HepG2 (cell line): ENCODE measurements around the gene INTS14. TPM values are rescaled to one million over a fixed set of nuclear protein-coding genes. Genes with fewer than 3 reads are reported as not detected.

Experiments used
- ARNT2 ChIP-seq: sonication (generic); formaldehyde crosslinking; IDR thresholded peaks from 2 replicates; pipeline ENCODE4 v1.8.0; 2022; ENCODE audit warnings: mild to moderate bottlenecking, low read depth, missing genetic modification reagents, moderate library complexity
- CCAR2 ChIP-seq: fragments of 200-400 bp; formaldehyde crosslinking; optimal IDR thresholded peaks from 2 replicates; pipeline ENCODE3; 2018; ENCODE audit warnings: low read depth, mild to moderate bottlenecking, low read length, moderate library complexity
- DNMT1 ChIP-seq: sonication (generic); formaldehyde crosslinking; IDR thresholded peaks from 2 replicates; pipeline ENCODE4 v1.5.1; 2020; ENCODE audit warnings: mild to moderate bottlenecking, missing genetic modification reagents
- KLF12 ChIP-seq: sonication (generic); formaldehyde crosslinking; IDR thresholded peaks from 2 replicates; pipeline ENCODE4 v1.4.0; 2020; ENCODE audit warnings: missing genetic modification reagents, borderline replicate concordance
- MBD4 ChIP-seq: IDR thresholded peaks from 2 replicates; pipeline ENCODE4 v1.6.1; 2012; ENCODE audit warnings: low read length, inconsistent platforms, borderline replicate concordance
- TBP ChIP-seq: sonication (generic); formaldehyde crosslinking; IDR thresholded peaks from 2 replicates; pipeline ENCODE4 v1.5.0; 2020; ENCODE audit warnings: missing genetic modification reagents
- ZNF230 ChIP-seq: sonication (generic); formaldehyde crosslinking; IDR thresholded peaks from 2 replicates; pipeline ENCODE4 v1.4.0; 2020; ENCODE audit warnings: mild to moderate bottlenecking, missing genetic modification reagents
- polyA plus RNA-seq, 8 experiments: library from polyadenylated mRNA; depleted of rRNA in 3 of 8; stranded (reverse) in 7 of 8; unstranded in 1 of 8; fragments of >200 nt; fragmentation: Illumina TruSeq in 4 of 8; extraction: Trizol in 4 of 8; gene quantifications; 2 replicates each; pipeline versions ENCODE4 v1.2.1 to v1.2.3, GENCODE V29; 2011 to 2016; ENCODE audit warnings: low read depth in 4 of 8, missing spikeins in 1 of 8, mixed read lengths in 1 of 8; ENCODE audit not compliant: insufficient read depth in 1 of 8
- total RNA-seq, 5 experiments: library from RNA; depleted of rRNA; stranded (reverse); fragments of >200 nt; fragmentation: Illumina TruSeq; extraction: Trizol; gene quantifications; 2 replicates each; pipeline ENCODE4 v1.2.3, GENCODE V29; 2016; ENCODE audit warnings: low read depth in 1 of 5
- TF ChIP-seq, protein P1 (sequence below): sonication (generic); formaldehyde crosslinking; IDR thresholded peaks from 2 replicates; pipeline ENCODE4 v1.9.0; 2021; ENCODE audit warnings: missing genetic modification reagents, mild to moderate bottlenecking, borderline replicate concordance
- TF ChIP-seq, protein P2 (sequence below): sonication (generic); formaldehyde crosslinking; IDR thresholded peaks from 2 replicates; pipeline ENCODE4 v1.4.0; 2020; ENCODE audit warnings: missing genetic modification reagents, borderline replicate concordance
- TF ChIP-seq, protein P3 (sequence below): sonication (generic); formaldehyde crosslinking; IDR thresholded peaks from 2 replicates; pipeline ENCODE4 v1.8.0; 2022; ENCODE audit warnings: missing genetic modification reagents, mild to moderate bottlenecking, moderate library complexity, borderline replicate concordance
- TF ChIP-seq, protein P4 (sequence below): IDR thresholded peaks from 2 replicates; pipeline ENCODE4 v1.6.1; 2016
- TF ChIP-seq, protein P5 (sequence below): sonication (generic); formaldehyde crosslinking; IDR thresholded peaks from 2 replicates; pipeline ENCODE4 v1.4.0; 2020; ENCODE audit warnings: missing genetic modification reagents

INTS14 gene
- total and polyA plus RNA-seq, 2 of the 13 experiments (the other 11 are each of a cell fraction or from before 2014, with no cell fraction given) = 41.4 to 52.0 TPM

DNA sequence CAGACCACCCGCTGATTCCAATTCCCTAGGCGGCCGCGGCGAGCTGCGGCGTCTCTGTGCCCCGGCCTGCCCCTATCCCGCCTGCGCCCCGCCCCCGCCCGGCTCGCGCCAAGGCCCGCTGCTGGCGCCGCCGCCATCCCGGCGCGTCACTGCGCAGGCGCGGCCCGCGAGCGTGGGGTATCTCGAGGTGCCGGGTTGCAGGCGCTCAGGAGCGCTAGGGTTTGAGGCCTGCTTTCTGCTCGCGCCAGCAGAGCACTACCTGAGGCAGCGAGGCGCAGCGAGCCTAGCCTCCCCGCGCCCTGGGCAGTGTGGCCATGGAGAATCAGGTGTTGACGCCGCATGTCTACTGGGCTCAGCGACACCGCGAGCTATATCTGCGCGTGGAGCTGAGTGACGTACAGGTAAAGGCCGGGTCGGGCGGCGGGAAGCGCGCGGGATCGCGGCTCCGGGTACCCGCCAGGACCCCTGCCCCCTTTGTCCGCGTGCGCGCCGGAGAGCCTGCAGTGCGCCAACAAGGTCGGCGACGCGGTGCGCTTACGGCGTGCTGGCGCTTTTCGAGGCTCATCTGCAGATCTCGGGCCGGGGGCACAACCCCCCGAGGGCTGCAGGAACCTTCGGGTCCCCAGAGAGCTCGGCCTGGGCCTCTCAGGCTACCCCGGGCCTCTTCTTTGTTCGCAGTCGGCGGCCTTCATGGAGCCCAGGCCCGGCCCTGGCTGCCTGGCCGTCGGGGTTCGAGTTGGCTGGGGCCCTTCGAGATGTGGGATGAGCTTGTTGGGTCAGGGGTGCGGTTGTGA is 80.4 kb downstream of the INTS14 start, which contains the start of gene HACD3 (continued):
- TF ChIP-seq, protein P1, sequence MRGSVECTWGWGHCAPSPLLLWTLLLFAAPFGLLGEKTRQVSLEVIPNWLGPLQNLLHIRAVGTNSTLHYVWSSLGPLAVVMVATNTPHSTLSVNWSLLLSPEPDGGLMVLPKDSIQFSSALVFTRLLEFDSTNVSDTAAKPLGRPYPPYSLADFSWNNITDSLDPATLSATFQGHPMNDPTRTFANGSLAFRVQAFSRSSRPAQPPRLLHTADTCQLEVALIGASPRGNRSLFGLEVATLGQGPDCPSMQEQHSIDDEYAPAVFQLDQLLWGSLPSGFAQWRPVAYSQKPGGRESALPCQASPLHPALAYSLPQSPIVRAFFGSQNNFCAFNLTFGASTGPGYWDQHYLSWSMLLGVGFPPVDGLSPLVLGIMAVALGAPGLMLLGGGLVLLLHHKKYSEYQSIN (CRISPR knock-in tag) = no peak
- TF ChIP-seq, protein P2, sequence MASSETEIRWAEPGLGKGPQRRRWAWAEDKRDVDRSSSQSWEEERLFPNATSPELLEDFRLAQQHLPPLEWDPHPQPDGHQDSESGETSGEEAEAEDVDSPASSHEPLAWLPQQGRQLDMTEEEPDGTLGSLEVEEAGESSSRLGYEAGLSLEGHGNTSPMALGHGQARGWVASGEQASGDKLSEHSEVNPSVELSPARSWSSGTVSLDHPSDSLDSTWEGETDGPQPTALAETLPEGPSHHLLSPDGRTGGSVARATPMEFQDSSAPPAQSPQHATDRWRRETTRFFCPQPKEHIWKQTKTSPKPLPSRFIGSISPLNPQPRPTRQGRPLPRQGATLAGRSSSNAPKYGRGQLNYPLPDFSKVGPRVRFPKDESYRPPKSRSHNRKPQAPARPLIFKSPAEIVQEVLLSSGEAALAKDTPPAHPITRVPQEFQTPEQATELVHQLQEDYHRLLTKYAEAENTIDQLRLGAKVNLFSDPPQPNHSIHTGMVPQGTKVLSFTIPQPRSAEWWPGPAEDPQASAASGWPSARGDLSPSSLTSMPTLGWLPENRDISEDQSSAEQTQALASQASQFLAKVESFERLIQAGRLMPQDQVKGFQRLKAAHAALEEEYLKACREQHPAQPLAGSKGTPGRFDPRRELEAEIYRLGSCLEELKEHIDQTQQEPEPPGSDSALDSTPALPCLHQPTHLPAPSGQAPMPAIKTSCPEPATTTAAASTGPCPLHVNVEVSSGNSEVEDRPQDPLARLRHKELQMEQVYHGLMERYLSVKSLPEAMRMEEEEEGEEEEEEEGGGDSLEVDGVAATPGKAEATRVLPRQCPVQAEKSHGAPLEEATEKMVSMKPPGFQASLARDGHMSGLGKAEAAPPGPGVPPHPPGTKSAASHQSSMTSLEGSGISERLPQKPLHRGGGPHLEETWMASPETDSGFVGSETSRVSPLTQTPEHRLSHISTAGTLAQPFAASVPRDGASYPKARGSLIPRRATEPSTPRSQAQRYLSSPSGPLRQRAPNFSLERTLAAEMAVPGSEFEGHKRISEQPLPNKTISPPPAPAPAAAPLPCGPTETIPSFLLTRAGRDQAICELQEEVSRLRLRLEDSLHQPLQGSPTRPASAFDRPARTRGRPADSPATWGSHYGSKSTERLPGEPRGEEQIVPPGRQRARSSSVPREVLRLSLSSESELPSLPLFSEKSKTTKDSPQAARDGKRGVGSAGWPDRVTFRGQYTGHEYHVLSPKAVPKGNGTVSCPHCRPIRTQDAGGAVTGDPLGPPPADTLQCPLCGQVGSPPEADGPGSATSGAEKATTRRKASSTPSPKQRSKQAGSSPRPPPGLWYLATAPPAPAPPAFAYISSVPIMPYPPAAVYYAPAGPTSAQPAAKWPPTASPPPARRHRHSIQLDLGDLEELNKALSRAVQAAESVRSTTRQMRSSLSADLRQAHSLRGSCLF (CRISPR knock-in tag) = peak; percentile 97
- TF ChIP-seq ZNF230 = peak; percentile 86; the same call in 1 of the 2 replicates
- no peak for TF ChIP-seq CCAR2
- TF ChIP-seq, protein P3, sequence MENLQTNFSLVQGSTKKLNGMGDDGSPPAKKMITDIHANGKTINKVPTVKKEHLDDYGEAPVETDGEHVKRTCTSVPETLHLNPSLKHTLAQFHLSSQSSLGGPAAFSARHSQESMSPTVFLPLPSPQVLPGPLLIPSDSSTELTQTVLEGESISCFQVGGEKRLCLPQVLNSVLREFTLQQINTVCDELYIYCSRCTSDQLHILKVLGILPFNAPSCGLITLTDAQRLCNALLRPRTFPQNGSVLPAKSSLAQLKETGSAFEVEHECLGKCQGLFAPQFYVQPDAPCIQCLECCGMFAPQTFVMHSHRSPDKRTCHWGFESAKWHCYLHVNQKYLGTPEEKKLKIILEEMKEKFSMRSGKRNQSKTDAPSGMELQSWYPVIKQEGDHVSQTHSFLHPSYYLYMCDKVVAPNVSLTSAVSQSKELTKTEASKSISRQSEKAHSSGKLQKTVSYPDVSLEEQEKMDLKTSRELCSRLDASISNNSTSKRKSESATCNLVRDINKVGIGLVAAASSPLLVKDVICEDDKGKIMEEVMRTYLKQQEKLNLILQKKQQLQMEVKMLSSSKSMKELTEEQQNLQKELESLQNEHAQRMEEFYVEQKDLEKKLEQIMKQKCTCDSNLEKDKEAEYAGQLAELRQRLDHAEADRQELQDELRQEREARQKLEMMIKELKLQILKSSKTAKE = no peak
- 0 out of 2 replicates have a peak, but pooled peaks have one; percentile 58 for TF ChIP-seq DNMT1 (CRISPR knock-in tag)
- TF ChIP-seq ARNT2 (CRISPR knock-in tag) = peak; percentile 97
- TF ChIP-seq TBP (CRISPR knock-in tag) = no peak
- TF ChIP-seq, protein P4, sequence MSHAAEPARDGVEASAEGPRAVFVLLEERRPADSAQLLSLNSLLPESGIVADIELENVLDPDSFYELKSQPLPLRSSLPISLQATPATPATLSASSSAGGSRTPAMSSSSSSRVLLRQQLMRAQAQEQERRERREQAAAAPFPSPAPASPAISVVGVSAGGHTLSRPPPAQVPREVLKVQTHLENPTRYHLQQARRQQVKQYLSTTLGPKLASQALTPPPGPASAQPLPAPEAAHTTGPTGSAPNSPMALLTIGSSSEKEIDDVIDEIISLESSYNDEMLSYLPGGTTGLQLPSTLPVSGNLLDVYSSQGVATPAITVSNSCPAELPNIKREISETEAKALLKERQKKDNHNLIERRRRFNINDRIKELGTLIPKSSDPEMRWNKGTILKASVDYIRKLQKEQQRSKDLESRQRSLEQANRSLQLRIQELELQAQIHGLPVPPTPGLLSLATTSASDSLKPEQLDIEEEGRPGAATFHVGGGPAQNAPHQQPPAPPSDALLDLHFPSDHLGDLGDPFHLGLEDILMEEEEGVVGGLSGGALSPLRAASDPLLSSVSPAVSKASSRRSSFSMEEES (CRISPR knock-in tag) = no peak; the same call in 1 of the 2 replicates
- 0 out of 2 replicates have a peak, but pooled peaks have one; percentile 52 for TF ChIP-seq KLF12 (CRISPR knock-in tag)
- TF ChIP-seq, protein P5, sequence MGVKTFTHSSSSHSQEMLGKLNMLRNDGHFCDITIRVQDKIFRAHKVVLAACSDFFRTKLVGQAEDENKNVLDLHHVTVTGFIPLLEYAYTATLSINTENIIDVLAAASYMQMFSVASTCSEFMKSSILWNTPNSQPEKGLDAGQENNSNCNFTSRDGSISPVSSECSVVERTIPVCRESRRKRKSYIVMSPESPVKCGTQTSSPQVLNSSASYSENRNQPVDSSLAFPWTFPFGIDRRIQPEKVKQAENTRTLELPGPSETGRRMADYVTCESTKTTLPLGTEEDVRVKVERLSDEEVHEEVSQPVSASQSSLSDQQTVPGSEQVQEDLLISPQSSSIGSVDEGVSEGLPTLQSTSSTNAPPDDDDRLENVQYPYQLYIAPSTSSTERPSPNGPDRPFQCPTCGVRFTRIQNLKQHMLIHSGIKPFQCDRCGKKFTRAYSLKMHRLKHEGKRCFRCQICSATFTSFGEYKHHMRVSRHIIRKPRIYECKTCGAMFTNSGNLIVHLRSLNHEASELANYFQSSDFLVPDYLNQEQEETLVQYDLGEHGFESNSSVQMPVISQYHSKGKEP (CRISPR knock-in tag) = no peak
- TF ChIP-seq MBD4 = no peak
